Choroid plexus epithelial cell (primary cell): ENCODE data around the gene CA12.
A peak's percentile ranks its signal among the peaks of the same experiment; 100 is the strongest.

Experiments
- DNase-seq: peaks from one replicate; pipeline ENCODE4 v3.0.0-alpha.2; 2010; ENCODE audit warnings: low read depth
- H3K4me3 ChIP-seq: 2 replicates; pipeline ENCODE4 v1.5.1; 2011; ENCODE audit warnings: low read depth, mild to moderate bottlenecking, control low read depth, low read length, moderate library complexity
- TF ChIP-seq, protein P1 (sequence below): conservative IDR thresholded peaks from 2 replicates; pipeline ENCODE4 v1.5.1; 2011; ENCODE audit warnings: low read depth, mild to moderate bottlenecking, control low read depth, inconsistent platforms, low read length, moderate library complexity

CA12 gene

DNA sequence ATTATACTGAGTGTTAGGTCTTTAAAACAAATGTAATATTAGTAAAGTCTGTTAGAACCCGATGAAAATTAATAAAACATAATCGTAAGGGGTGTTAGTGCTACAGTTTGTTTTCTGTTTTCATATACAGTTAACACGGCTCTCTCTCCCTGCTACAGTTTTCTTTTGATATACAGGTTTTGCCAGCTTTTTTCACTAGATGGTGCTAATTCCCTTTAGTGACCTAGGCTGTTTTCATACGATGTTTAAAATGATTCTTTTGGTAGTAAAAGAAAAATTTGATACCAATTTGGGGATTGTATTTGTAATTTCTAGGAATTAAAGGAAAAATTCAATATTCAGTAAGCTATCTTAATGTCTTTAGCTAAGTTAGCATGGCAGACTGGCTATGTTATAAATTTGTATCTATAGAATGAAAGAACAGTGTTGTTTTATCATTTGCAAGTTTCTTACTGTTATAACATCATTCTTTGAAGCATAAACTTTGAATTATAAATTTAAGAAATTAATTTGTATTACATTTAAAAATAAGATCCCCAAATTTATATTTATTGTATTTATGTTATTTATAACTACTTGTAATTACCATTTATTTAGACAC is 92.8 kb downstream of the CA12 start:
- peak; percentile 79 for DNase-seq
- TF ChIP-seq, protein P1, sequence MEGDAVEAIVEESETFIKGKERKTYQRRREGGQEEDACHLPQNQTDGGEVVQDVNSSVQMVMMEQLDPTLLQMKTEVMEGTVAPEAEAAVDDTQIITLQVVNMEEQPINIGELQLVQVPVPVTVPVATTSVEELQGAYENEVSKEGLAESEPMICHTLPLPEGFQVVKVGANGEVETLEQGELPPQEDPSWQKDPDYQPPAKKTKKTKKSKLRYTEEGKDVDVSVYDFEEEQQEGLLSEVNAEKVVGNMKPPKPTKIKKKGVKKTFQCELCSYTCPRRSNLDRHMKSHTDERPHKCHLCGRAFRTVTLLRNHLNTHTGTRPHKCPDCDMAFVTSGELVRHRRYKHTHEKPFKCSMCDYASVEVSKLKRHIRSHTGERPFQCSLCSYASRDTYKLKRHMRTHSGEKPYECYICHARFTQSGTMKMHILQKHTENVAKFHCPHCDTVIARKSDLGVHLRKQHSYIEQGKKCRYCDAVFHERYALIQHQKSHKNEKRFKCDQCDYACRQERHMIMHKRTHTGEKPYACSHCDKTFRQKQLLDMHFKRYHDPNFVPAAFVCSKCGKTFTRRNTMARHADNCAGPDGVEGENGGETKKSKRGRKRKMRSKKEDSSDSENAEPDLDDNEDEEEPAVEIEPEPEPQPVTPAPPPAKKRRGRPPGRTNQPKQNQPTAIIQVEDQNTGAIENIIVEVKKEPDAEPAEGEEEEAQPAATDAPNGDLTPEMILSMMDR: peak; percentile 65
- H3K4me3 ChIP-seq: no peak overlapping the region

DNA sequence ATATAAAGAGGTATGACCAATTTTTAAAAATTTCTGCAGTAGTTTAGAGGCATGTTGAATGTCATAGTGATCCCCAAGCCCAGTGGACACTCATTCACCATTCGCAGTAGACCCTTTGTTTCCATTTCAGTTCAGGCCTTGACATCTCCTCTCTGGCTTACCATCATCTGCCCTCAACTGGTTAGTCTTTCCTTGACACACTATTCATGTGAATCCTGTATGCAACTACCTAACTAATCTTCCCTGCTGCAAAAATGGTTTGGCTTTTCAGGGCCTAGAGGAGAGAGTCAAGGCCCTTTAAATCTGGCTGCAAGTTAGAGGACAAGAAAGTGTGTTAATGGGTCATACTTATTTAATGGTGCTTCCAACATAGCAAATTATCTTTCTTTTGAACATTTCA is 93.3 kb downstream of the CA12 start:
- DNase-seq: peak; percentile 28
- TF ChIP-seq, protein P1: peak; percentile 17
- H3K4me3 ChIP-seq: no peak overlapping the region

DNA sequence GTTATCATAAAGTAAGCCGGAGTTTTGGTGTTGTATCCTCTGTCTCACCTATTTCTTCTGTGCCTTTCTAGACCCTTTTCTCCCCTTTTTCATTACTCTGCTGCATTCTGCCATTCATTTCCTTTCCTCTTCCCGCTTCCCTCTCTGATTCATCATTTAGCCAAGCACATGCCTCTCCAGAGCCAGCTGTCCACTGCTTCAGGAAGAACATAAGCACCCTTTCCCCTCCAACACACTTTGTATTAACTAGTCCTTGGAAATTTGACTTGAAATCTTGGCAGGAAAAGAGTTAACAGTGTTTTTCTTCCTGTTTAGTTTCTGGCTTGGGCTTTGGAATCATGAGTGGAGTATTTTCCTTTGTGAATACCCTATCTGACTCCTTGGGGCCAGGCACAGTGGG is 94.5 kb downstream of the CA12 start:
- no peak overlapping the region for H3K4me3 ChIP-seq
- TF ChIP-seq, protein P1: no peak
- DNase-seq: peak; percentile 52

DNA sequence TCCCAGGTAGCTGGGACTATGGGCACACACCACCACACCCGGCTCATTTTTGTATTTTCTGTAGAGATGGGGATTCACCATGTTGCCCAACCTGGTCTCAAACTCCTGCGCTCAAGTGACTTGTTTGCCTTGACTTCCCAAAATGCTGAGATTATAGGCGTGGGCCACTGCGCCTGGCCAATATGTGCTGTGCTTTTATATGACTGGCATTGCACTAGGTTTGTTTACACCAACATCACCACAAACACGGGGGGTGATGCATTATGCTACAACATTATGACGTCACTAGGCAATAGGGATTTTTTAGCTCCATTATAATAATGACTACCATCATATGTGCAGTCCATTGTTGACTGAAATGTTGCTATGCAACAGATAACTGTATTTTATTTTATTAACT is 97.3 kb downstream of the CA12 start:
- no peak overlapping the region for H3K4me3 ChIP-seq
- TF ChIP-seq, protein P1: no peak
- no peak for DNase-seq

DNA sequence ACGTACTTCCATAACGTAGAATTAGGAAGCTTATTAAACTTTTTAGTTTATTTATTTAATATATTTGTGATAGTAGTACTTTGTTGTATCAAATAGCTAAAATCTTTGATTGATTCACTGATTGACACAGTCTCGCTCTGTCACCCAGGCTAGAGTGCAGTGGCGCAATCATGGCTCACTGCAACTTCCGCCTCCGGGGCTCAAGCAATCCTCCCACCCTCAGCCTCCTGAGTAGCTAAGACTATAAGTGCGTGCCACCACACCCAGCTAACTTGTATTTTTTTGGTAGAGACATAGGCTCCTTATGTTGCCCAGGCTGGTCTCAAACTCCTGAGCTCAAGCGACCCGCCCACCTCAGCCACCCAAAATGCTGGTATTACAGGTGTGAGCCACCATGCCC is 98.5 kb downstream of the CA12 start:
- H3K4me3 ChIP-seq: no peak overlapping the region
- no peak for DNase-seq
- TF ChIP-seq, protein P1: no peak

DNA sequence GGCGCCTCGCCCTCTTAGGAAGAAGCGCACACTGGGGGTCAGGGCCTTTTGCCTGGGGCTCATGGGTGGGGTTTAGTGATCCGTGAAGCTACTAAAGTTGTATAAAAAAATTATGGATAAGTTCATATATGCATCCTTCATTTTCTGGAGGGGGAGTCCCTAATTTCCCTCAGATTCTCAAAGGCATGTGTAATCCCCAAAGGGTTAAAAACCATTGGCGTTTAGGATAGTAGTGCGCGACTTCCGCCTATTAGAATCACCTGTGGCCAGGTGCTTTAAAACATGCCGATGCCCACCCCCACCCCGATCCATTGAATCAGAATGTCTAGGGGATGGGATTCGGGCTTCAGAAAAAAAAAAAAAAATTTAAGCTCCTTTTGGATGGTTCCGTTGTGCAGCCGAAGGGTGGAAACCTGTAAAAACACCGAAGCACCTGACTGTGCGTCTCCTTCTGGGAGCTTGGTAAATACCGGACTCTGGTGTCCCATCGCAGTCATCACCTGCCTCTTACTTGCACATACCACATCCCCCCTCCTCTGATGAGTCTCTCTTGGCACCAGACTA is 103.7 kb downstream of the CA12 start:
- DNase-seq: peak; percentile 35
- H3K4me3 ChIP-seq: peak overlapping the region; percentile 81
- TF ChIP-seq, protein P1: no peak

DNA sequence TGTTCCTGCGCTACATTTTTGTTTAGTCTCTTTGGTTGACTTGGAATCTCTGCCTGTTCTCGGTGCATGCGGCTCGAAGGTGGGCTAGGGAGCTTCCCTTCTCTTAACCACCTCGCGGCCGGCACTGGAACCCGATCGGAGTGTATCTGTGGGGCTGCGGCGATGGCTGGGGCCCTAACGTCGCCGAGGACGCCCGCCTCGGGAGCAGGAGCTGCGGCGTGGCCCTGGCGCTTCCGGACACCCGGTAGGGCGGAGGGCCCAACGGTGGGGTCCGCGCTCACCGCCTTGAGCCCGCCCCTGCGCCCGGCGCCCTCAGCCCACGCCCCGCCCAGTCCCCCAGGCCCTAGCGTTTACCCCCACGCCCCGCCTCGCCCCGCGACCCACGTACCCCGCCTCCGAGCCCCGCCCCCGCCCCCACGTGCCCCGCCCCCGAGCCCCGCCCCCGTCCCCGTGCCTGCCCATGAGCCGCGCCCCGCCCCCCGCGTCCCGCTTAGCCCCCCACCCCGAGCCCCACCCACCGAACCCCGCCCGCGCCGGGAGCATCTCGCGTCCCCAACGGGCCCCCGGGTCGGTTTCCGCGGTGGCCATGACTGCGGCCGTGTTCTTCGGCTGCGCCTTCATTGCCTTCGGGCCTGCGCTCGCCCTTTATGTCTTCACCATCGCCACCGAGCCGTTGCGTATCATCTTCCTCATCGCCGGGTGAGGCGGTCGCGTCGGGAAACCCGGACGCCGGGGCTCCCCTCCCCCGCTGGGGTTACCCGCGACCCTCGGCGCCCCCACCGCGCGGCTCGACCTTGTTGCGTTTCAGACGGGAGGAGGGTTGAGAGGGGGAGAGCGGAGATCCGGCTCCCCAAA is 104.4 kb downstream of the CA12 start, which contains the start of gene APH1B:
TSS of gene APH1B (plus strand) at position 568 of the 855 bp plus-strand sequence. CDS start at position 587, 19 bp downstream.
- H3K4me3 ChIP-seq: peak within 1 kb of the TSS; percentile 81
- peak; percentile 70 for DNase-seq
- TF ChIP-seq, protein P1: no peak
